Duodenal mucosa (tissue), 2 donors: ENCODE results near the gene DDX41.

Source experiments
- H3K27ac ChIP-seq: one replicate; pipeline ENCODE4 v1.7.0; 2013; ENCODE audit warnings: low read depth, low read length
- H3K27me3 ChIP-seq, 2 donors: one replicate each; pipeline ENCODE4 v1.7.0; 2013; ENCODE audit warnings: low read length in 2 of 2, control low read depth in 1 of 2; ENCODE audit not compliant: insufficient read depth in 2 of 2, control insufficient read depth in 1 of 2
- H3K36me3 ChIP-seq, 2 donors: one replicate each; pipeline ENCODE4 v1.7.0; 2013; ENCODE audit warnings: low read length in 2 of 2, control low read depth in 1 of 2; ENCODE audit not compliant: insufficient read depth in 2 of 2, control insufficient read depth in 1 of 2
- H3K4me1 ChIP-seq, 2 donors: one replicate each; pipeline ENCODE4 v1.7.0; 2013; ENCODE audit warnings: low read length in 2 of 2, control low read depth in 1 of 2; ENCODE audit not compliant: insufficient read depth in 2 of 2, control insufficient read depth in 1 of 2
- H3K4me3 ChIP-seq, 2 donors: one replicate each; pipeline ENCODE4 v1.7.0; 2013; ENCODE audit warnings: low read length in 2 of 2, low read depth in 1 of 2
- H3K9ac ChIP-seq, 2 donors: one replicate each; pipeline ENCODE4 v1.7.0; 2013; ENCODE audit warnings: low read length in 2 of 2, low read depth in 1 of 2
- H3K9me3 ChIP-seq, 2 donors: one replicate each; pipeline ENCODE4 v1.7.0; 2013; ENCODE audit warnings: low read length in 2 of 2, control low read depth in 1 of 2; ENCODE audit not compliant: control insufficient read depth in 1 of 2

DDX41 gene

DNA sequence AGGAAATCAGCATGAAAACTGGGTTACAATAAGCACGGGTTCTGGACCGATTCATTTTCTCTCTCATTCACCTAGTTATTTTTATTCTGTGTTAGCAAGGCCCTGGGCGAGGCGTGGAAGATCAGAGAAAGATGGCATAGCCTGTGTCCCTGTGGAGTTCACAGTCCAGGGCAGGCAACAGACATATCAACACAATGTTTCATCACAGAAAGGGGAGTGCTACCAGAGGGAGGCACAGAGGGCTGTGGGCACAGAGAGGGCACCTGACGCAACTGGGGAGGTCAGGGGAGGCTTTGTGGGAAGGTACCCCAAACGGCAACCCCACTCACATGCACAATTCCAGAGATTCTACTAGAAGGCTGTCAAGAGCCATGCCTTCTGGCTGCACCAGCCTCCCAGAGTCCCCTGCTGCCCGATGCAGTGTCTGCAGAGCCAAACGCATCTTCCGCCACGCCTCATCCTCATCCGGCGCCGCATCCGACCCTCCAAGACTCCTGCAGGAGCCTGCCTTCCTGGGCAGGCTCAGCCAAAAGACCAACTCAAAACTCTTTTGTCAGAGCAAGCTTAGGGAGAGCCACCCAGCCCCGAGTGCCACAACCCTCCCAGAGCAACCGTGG is 36.2 kb upstream of the DDX41 start:
- Histone ChIP-seq H3K4me3 (peak overlapping the region; percentile 79 to 82), H3K9me3 (no peaks in the 10 kb centered on the region), H3K9ac (peak overlapping the region; percentile 62 to 72), H3K27ac (no peak overlapping the region), H3K4me1 (peaks cover 30 to 31% of the 10 kb centered on the region in 2 donors), H3K36me3 (peaks cover 0 to 15% of the 10 kb centered on the region in 2 donors), H3K27me3 (no peaks in the 10 kb centered on the region)

DNA sequence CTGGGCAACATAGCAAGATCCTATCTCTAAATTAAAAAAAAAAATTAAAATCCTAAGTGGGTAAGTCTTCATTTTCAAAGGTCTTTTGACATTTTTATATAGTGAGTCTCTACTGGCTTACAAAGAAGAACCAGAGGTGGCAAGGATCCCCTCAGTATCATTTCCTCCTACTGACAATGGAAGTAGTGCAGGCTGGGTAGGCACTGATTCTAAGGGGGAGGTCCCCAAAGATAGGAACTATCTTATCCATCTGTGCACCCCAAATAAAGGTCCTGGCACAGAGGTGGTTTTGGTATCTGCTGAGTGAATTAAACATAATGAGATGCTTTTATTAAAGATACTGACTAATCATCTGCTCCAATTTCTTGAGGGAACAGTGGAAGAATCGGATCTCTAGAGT is 33.4 kb upstream of the DDX41 start:
- Histone ChIP-seq H3K36me3 (peaks cover 0 to 15% of the 10 kb centered on the region in 2 donors), H3K9ac (no peak overlapping the region), H3K27ac (no peak overlapping the region), H3K4me3 (no peak overlapping the region), H3K9me3 (no peaks in the 10 kb centered on the region), H3K4me1 (peaks cover 24 to 33% of the 10 kb centered on the region in 2 donors), H3K27me3 (no peaks in the 10 kb centered on the region)

DNA sequence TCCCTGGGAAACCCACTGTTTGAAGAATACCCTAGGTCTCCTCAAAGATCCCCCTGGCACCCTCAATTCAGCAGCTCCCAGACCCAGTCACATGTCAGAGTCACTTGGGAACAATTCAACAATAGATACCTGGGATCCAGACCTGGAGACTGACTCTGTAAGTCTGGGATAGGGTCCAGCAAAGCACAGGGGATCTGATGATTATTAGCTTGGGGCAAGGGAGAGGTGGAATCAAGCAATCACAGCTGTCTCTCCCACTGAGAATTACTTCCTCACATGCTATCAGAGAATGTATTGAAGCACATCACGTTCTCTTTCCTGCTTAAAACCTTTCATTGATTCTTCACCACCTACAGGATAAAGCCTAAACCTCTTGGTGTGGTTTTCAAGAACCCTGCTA is 31.7 kb upstream of the DDX41 start:
- Histone ChIP-seq H3K4me1 (peaks cover 17 to 29% of the 10 kb centered on the region in 2 donors), H3K4me3 (no peak overlapping the region), H3K9ac (no peak overlapping the region), H3K36me3 (peaks cover 0 to 15% of the 10 kb centered on the region in 2 donors), H3K27me3 (no peaks in the 10 kb centered on the region), H3K9me3 (no peaks in the 10 kb centered on the region), H3K27ac (no peak overlapping the region)

DNA sequence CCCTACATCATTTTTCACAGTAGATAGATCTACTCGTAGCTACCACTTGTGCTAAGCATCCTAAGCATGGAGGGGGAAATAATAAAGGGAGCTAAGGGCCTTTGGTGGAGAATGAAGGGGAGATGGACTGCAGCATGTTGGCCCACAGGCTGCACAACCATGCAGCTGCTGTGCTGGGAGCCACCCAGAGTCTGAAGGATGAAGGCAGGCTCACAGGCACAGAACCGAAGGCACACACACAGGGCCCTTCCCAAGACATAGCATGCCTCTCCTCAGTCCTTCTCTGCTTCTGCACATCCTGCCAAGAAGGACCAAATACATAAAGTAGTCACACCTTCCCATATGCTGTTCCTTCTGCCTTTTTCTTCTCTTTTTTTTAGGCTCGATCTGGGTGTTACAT is 31.0 kb upstream of the DDX41 start:
- H3K9me3 ChIP-seq, result no peaks in the 10 kb centered on the region
- H3K9ac ChIP-seq, result no peak overlapping the region
- no peaks in the 10 kb centered on the region for H3K27me3 ChIP-seq
- peaks cover 0 to 15% of the 10 kb centered on the region in 2 donors for H3K36me3 ChIP-seq
- peaks cover 9 to 21% of the 10 kb centered on the region in 2 donors for H3K4me1 ChIP-seq
- no peak overlapping the region for H3K4me3 ChIP-seq
- no peak overlapping the region for H3K27ac ChIP-seq

- Histone ChIP-seq H3K27ac (peak overlapping the region; percentile 32), H3K27me3 (no peaks in the 10 kb centered on the region), H3K9me3 (no peaks in the 10 kb centered on the region), H3K36me3 (peaks cover 4 to 13% of the 10 kb centered on the region in 2 donors), H3K9ac (no peak overlapping the region), H3K4me1 (peaks cover 4 to 15% of the 10 kb centered on the region in 2 donors), H3K4me3 (no peak overlapping the region)
These were observed 29.5 kb upstream of the DDX41 start for GRCh38 chr5:177546258-177546741.

DNA sequence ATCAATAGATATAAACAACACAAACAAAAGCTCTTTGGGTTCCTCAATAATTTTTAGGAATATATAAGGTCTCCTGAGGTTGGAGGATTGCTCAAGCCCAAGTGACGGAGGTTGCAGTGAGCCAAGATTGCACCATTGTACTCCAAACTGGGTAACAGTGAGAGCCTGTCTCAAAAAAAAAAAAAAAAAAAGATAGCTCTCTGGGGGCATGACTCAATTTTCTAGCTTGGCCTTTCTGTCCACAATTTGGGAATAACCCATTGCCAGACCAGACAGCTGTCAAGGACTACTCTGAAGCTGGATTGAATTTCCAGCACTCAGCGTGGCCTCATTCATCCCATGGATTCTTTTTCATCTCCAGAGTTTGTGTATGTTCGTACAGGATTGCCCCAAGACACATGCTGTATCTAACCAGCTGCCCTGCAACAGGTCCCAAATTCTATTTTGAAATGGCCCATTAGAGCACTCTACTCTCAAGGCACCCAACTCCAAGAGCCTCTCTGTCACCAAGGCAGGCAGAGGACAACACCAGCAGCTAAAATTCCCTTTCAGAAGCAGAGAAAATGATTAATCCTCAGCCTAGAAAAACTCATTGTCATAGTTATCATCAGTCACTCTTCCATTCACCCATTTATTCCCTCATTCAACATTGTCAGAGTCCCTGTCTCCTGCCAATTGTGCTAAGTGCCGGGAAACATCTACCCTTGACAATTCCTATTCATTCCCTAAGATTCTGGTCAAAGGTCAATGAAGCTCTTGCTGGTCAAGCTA is 28.9 kb upstream of the DDX41 start:
- Histone ChIP-seq H3K36me3 (peaks cover 4 to 8% of the 10 kb centered on the region in 2 donors), H3K9me3 (no peaks in the 10 kb centered on the region), H3K4me1 (peaks cover 4 to 15% of the 10 kb centered on the region in 2 donors), H3K4me3 (no peak overlapping the region), H3K9ac (no peak overlapping the region), H3K27ac (peak overlapping the region; percentile 32), H3K27me3 (no peaks in the 10 kb centered on the region)

GRCh38 chr5:177542816-177543465 is 26.2 kb upstream of the DDX41 start:
- Histone ChIP-seq H3K4me1 (peaks cover 4 to 11% of the 10 kb centered on the region in 2 donors), H3K9me3 (no peaks in the 10 kb centered on the region), H3K27me3 (no peaks in the 10 kb centered on the region), H3K36me3 (peaks cover 12 to 26% of the 10 kb centered on the region in 2 donors), H3K27ac (no peak overlapping the region), H3K9ac (no peak overlapping the region), H3K4me3 (no peak overlapping the region)

DNA sequence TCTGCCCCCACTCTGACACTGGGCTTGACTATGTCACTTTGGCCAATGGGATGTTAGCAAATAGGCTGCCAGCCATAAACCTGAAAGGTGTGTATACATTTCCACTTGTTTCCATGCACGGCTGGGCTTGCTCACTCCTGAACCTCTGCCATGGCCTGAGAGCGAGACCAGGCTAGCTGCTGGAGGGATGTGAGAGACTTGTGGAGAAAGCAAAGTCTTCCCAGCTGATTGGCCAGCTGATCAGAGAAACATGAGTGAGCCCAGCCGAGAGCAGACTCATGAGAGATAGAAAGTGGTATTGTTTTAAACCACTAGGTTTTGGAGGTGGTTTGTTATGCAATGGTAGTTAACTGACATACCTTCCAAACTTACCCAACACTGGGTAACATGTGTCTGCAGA is 23.7 kb upstream of the DDX41 start:
- Histone ChIP-seq H3K27ac (no peak overlapping the region), H3K4me1 (no peaks in the 10 kb centered on the region), H3K36me3 (peaks cover 22 to 46% of the 10 kb centered on the region in 2 donors), H3K9ac (no peak overlapping the region), H3K27me3 (no peaks in the 10 kb centered on the region), H3K4me3 (no peak overlapping the region), H3K9me3 (no peaks in the 10 kb centered on the region)

DNA sequence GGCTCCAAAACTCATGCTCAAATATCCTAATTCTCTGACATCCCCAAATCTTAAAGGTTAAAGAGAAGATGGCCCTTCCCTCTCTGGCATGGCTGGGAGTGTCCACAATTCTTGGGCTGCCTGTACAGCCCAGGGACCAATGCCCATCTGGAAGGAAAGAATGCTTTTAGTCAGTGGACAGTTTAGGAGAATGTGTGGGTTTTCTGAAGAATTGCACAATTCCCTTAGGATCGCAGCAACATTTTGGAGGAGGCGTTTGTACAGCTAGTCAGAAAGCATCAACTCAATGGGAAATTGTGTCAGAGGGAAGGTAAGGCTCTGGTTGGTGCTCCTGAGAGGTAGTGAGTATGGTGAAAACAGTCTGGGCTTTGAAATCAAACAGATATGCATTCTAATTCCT is 22.6 kb upstream of the DDX41 start:
- H3K4me1 ChIP-seq, result no peaks in the 10 kb centered on the region
- no peak overlapping the region for H3K9ac ChIP-seq
- H3K4me3 ChIP-seq, result no peak overlapping the region
- H3K27me3 ChIP-seq, result no peaks in the 10 kb centered on the region
- no peak overlapping the region for H3K27ac ChIP-seq
- H3K36me3 ChIP-seq, result peaks cover 30 to 49% of the 10 kb centered on the region in 2 donors
- no peaks in the 10 kb centered on the region for H3K9me3 ChIP-seq

DNA sequence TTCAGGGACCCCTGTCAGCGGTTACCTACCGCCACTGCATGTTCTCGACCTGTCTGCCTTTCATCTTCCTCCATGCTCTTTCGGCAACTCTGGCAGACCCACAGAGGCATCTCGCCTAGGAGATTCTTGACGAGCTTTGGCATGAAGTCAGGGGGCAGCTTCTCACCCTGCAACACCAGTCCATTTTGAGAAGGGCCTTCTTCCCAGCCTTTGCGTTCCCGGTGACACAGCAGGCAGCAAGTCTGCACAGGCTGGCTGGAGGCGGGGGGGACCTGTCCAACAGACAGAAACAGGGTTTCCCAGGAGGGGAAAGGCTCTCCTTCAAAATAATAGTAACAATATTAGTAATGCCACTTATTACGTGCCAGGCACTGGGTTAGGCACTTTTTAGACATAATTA is 22.1 kb upstream of the DDX41 start:
- no peak overlapping the region for H3K9ac ChIP-seq
- H3K27me3 ChIP-seq, result no peaks in the 10 kb centered on the region
- peaks cover 32 to 51% of the 10 kb centered on the region in 2 donors for H3K36me3 ChIP-seq
- H3K27ac ChIP-seq, result no peak overlapping the region
- no peak overlapping the region for H3K4me3 ChIP-seq
- no peaks in the 10 kb centered on the region for H3K4me1 ChIP-seq
- no peaks in the 10 kb centered on the region for H3K9me3 ChIP-seq
